GDM1 (cell line): Measurements from ENCODE around the gene HNMT.
"Not testable (repeated sequence)": the region's sequence is repeated elsewhere in the genome, so short reads cannot be mapped to it uniquely, and the experiment has no call there.

Source experiments
- DNase-seq: peaks from one replicate; lab custom pipeline; 2025; lab: John Stamatoyannopoulos, UW

HNMT gene

GRCh38 chr2:137946227-137946626 lies 18.0 kb upstream of the HNMT start:
- no peak for DNase-seq

DNA sequence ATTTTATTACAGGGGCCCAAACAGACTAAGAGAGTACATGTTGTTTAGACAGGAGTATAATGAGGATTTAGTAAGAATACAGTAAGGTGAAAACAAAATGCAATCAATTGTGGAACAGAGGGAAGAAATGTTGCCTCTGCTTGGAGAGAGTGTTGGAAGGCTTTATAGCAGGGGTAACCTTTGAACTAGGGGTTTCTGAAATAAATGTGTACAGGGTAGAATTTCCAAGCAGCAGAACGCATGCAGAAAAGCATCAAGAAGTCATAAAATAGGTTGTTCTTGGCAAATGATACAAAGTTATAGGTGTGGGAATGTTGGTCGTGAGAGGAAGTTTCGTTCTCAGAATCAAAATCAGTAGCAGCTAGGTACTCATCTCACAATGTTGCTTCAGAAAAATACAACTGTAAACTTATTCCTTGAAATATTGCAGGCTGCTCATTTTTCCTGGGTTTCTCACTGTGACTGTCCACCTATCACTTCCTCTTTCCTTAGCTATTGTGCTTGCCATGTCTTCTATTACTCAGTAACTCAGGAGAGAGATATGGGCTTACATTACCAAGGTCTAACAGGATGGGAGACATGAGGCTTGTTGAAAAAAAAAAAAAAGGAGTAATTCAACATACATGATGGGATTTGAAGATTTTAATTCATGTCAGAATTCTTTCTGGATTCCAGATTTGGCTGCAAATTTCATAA lies 17.1 kb upstream of the HNMT start:
- DNase-seq, result no peak

DNA sequence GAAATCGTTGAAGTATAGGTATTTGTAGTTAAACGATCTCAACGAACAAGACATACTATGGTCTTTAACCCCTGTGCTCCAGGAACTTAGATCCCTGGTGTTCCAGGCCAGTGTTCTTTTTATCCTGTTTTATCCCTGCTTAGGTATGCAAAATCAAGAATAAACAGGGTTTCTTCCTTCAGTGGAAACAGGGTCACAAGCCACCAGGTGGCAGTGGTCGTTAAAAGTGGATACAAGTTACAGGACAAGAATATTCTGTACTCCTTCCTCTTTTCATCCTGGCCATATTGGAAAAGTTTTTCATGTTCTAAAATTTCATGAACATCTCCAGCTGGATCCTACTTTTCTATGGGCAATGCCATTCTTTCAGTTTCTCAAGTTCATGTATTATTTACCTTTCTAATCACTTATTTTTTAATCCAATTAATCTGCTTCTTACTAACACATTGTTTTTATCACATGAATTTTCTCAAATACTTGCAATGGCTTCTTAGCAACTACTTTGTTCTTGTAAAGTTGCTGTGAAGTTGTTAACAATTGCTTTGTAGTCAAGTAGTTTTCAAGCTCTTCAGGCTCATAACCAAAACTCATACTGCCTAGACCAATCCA lies 16.4 kb upstream of the HNMT start:
- DNase-seq, result peak; percentile 12

DNA sequence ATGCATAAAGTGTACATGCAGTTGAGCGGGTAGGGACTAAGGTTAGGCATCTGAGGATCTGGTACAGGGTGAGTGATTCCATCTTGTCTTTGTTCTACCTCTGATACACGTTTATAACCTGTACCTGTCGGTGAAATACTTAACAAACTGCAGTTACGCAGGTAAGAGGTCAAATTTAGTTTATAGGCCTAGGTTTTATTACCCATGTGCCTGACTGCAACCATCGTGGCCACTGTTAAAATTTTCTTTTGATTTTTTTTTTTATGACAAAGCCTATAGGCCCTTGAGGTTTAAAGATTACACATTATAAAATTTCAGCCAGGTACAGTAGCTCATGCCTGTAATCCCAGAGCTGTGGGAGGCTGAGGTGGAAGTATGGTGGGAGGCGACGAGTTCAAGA lies 15.4 kb upstream of the HNMT start:
- no peak for DNase-seq

DNA sequence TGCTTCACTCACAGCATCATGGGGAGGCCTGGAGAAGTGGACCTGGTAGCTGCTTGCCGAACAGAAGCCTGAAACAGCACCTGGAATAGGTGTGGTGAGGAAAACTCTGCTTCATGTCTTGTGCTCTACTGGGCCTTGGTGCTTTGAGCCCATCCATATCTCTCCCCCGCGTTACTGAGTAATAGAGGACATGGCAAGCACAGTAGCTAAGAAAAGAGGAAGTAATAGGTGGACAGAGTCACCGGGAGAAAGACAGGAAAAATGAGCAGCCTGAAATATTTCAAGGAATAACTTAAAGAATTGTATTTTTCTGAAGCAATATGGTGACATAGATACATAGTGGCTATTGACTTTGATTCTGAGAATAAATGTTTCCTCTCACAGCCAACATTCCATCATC lies 14.0 kb upstream of the HNMT start:
- DNase-seq, result no peak

- DNase-seq, result no peak
These were observed 12.7 kb upstream of the HNMT start for GRCh38 chr2:137951586-137951985.

GRCh38 chr2:137952586-137953129 lies 11.6 kb upstream of the HNMT start:
- DNase-seq, result no peak

DNA sequence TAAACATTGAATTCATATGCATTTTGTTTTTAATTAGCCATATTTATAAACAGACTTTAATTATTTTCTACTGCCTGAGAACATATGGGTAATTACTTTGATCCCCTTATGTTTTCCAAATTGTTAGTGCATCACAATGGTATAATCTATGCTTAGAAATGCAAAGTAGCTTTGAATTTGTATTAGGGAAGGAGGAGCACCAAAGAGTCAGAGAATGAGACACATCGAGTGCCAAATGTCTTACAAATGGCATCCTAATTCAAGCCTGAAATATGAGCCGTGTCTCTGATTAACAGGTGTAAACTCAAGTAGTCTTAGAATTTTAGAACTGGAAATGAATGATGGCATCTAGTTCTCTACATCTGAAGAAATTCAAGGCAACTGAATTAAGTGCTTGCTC lies 8.7 kb upstream of the HNMT start:
- no peak for DNase-seq

DNA sequence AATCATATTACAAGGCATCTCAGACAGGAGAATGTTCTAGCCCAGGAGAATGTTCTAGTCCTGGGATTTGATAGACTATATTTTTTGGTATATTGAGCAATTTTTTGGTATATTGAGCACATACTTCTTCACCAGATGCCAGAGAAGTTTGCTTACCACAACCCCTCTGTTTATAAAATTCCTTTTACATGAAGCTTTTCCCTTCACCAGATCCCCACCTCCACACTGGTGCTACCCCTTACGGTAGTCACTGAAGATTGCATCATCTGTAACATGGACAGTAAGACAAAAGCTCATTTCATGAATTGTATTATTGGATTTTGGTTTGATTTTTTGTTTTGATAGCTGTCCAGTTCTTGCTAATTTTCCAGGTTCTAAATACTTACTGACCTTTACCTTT lies 7.2 kb upstream of the HNMT start:
- DNase-seq, result no peak

- DNase-seq, result no peak
These were observed 5.1 kb upstream of the HNMT start for GRCh38 chr2:137959166-137959565.

GRCh38 chr2:137960223-137960622 lies 4.0 kb upstream of the HNMT start:
- DNase-seq, result no peak

DNA sequence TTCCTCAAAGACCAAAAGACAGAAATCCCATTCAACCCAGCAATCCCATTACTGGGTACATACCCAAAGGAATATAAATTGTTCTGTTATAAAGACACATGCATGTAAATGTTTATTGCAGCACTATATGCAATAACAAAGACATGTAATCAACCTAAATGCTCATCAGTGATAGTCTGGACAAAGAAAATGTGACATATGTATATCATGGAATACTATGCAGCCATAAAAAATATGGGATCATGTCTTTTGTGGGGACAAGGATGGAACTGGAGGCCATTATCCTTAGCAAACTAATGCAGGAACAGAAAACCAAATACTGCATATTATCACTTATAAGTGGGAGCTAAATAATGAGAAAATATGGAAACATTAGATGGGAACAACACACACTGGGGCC lies 2.7 kb upstream of the HNMT start:
- no peak for DNase-seq

DNA sequence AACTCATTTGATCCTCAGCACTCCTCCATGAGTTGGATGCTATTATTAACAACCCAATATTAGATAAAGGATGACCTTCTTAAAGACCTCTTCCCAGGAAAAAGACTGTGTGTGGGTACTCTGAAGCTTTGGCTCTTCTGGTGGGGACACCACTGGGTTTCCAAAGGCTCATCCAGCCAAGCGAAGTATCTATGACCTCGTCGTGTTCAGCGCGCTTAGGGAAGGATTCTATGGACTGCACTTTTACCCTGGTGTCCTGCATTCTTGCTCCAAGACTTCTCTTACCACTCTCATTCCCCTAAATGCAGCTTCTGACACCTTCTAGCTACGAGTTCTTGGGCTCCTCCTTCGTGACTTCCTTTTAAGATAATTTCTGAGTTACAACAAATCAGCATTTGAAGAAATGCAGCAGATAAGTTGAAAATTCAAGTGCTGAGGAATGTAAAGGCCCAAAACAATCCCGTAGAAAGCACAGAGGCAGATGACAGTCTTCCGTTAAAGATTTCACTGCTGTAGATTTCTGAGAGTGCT lies 673 bp upstream of the HNMT start:
- DNase-seq, result no peak

DNA sequence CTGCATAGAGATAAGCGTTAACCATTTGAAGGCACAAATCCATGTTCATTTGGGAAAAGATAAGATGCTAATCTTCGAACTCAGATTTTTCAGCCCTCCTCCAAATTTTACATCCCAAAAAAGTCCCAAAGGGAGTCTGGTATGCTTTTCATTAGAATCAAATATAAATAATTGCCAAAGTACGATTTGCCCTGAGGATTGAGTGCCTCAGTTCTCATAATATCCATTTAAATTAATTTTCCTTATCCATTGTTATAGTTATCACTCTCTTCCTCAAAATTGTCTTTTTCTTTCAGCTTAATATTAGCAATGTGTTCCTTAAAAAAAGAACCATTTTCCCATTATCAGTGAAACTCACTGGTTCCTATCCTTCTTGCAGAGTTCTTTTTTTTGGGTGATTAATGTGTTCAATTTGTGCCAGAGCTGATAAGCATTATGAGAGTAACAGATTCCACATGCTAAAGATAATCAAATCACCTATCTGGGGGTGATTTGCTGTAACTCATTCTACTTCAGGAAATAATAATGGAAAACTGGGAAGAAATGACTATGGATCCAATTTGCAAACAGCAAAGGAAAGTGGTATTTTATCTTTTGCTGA lies 686 bp downstream of the HNMT start:
- DNase-seq, result no peak

DNA sequence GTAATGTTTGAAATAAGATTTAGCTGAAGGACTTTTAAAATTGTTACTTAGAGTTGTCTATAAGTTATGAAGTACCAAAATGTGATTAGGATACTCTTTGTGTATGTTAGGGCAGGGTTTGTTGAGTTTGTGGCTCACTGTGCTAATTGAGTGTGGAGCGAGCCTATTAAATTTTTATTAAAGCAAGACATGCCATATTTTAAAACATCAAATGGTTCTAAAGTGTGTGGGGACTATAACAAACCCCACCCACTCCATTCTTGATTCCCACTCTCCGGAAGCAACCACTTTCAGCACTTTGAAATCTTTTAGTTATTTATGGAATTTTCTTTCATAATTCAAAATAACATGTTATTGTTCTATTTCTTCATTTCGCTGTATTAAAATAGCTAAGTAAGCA lies 1.8 kb downstream of the HNMT start:
- no peak for DNase-seq

DNA sequence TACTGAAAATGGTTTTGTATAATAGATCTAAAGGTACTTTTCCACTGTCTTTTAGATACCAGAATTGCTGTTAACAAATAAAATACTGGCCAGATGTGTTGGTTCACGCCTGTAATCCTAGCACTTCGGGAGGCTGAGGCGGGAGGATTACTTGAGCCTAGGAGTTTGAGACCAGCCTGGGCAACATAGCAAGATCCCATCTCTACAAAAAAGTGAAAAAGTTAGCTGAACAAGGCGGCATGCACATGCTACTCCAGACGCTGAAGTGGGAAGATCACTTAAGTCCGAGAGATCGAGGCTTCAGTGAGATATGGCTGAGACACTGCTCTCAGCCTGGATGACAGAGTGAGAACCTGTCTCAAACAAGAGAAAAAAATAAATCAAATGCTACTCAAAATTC lies 2.8 kb downstream of the HNMT start:
- DNase-seq, result no peak

- DNase-seq, result no peak
These were observed 4.5 kb downstream of the HNMT start for GRCh38 chr2:137968477-137969417.

DNA sequence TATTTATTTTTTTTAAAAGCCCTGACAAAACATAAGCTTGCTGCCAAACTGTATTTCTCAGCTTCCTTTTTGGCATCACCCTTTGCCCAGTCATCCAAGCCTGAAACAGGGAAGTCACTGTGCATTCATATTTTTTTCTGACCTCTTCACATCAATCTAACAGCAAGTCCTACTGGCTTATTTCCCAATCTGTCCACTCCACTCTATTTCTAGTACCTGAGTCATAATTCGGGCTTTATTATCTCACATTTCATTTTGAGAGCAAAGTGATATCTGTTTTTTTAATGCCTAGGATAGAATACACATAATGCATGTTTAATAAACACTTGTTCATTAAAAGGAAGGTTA lies 5.1 kb downstream of the HNMT start:
- DNase-seq, result no peak

- DNase-seq, result no peak
These were observed 5.6 kb downstream of the HNMT start for GRCh38 chr2:137969876-137970275.

DNA sequence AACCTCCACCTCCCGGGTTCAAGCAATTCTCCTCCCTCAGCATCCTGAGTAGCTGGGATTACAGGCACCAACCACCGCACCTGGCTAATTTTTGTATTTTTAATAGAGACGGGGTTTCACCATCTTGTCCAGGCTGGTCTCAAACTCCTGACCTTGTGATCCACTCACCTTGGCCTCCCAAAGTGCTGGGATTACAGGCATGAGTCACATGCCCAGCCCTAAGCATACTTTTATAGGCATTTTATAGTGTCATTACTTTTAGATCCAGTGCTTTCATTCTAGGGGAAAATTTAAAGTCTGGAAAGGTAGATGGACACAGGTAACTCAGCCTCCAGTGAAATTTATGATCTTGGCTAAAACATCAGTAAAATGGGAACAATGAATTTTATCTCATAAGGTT lies 7.0 kb downstream of the HNMT start:
- not testable (repeated sequence) for DNase-seq

DNA sequence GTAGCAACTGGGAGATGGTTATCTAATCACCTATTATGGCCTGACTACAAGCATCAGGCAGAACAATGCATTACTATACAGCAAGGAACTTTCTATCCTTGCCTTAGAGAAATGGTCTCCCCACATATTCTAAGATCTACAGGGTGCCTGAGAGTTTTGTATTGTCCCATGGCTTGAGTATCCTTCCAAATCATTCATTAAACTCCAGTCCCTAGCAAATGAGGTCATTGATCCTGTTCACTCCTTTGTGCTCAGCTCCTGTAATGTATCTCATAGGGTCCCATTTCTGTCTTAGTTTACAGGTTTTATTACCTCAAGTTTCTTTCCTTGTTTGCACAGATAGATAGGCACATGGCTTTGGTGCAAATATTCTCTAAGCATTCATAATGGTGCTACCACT lies 9.0 kb downstream of the HNMT start:
- no peak for DNase-seq
